ENCODE data around the gene RBMS3. TPM values are rescaled to one million over a fixed set of nuclear protein-coding genes. Genes with fewer than 3 reads are reported as not detected.

The RBMS3 gene
- total and polyA plus RNA-seq, 2 experiments from 2014 or later = 3.2 to 7.4 TPM

GRCh38 chr3:29583861-29584260 is 303.0 kb downstream of the RBMS3 start:
- no peak for ATAC-seq
- TF ChIP-seq POLR2AphosphoS5 (IDR thresholded peaks at IDR 0.05; ENCODE audit: low read depth) = no peak
- no peak for TF ChIP-seq CTCF (conservative IDR thresholded peaks at IDR 0.05; ENCODE audit: low read depth in 2 of 2)
- no peak for TF ChIP-seq STAT1 (IDR thresholded peaks at IDR 0.05; ENCODE audit: unreplicated experiment)
- no peak for TF ChIP-seq NANOG (IDR thresholded peaks at IDR 0.05; ENCODE audit: borderline replicate concordance)
- TF ChIP-seq ZNF462 (CRISPR knock-in tag; IDR thresholded peaks at IDR 0.05) = no peak
- TF ChIP-seq ETS1 (IDR thresholded peaks at IDR 0.05) = no peak
- no peak for TF ChIP-seq CREB1 (CRISPR knock-in tag; IDR thresholded peaks at IDR 0.05; ENCODE audit: low read depth)
- no peak for TF ChIP-seq EZH2phosphoT487 (IDR thresholded peaks at IDR 0.05; ENCODE audit: unreplicated experiment)
- TF ChIP-seq ZNF114 (CRISPR knock-in tag; IDR thresholded peaks at IDR 0.05) = no peak
- TF ChIP-seq JUNB (IDR thresholded peaks at IDR 0.05; ENCODE audit: unreplicated experiment) = no peak
- TF ChIP-seq ZNF331 (CRISPR knock-in tag; IDR thresholded peaks at IDR 0.05; ENCODE audit: low read depth) = no peak
- Histone ChIP-seq H3K27me3 (ENCODE audit: insufficient read depth) (no peaks in the 10 kb centered on the region), H3F3A (replicated peaks; ENCODE audit: low read depth) (no peaks in the 10 kb centered on the region), H3K36me3 (ENCODE audit: insufficient read depth) (no peaks in the 10 kb centered on the region), H4K20me1 (replicated peaks; ENCODE audit: insufficient read depth) (no peaks in the 10 kb centered on the region), H3K79me2 (replicated peaks; ENCODE audit: insufficient read depth) (no peaks in the 10 kb centered on the region), H2AFZ (no peak overlapping the region), H3K9me2 (ENCODE audit: insufficient read depth) (no peaks in the 10 kb centered on the region), H3K4me3 (no peak overlapping the region), H3K27ac (ENCODE audit: low read depth) (no peak overlapping the region), H3K4me2 (no peak overlapping the region), H3K4me1 (ENCODE audit: insufficient read depth) (no peaks in the 10 kb centered on the region)
- Mint-ChIP-seq H3K4me1 (no peaks in the 10 kb centered on the region), H3K27ac (no peak overlapping the region), H3K4me3 (no peak overlapping the region), H3K36me3 (ENCODE audit: low read depth) (no peaks in the 10 kb centered on the region), H3K9me3 (no peaks in the 10 kb centered on the region), H3K27me3 (ENCODE audit: insufficient read depth, low read depth, poor library complexity) (no peaks in the 10 kb centered on the region)
- no peak for DNase-seq (ENCODE audit: low spot score)
